Gastroesophageal sphincter (tissue), 4 donors: ENCODE measurements around the gene GPLD1. TPM values are rescaled to one million over a fixed set of nuclear protein-coding genes. Genes with fewer than 3 reads are reported as not detected.
A peak's percentile ranks its signal among the peaks of the same experiment; 100 is the strongest.

Source experiments
- ATAC-seq: fragments of 150-250 bp; one replicate; pipeline ENCODE4 v1.9.1; 2016; ENCODE audit warnings: mild to moderate bottlenecking, moderate library complexity
- H3K27ac ChIP-seq, 4 donors: fragments of 200-600 bp; sonication (generic) in 3 of 4; 1 replicate in 3 of 4; 2 replicates in 1 of 4; pipeline ENCODE4 v1.5.1; 2016 to 2019
- H3K27me3 ChIP-seq: fragments of 200-600 bp; sonication (generic); one replicate; pipeline ENCODE4 v1.5.1; 2019
- H3K36me3 ChIP-seq, 2 donors: fragments of 200-600 bp; sonication (generic); one replicate each; pipeline ENCODE4 v1.5.1; 2019; ENCODE audit warnings: control low read depth in 1 of 2
- H3K4me1 ChIP-seq, 3 donors: fragments of 200-600 bp; sonication (generic); 1 replicate in 2 of 3; 2 replicates in 1 of 3; pipeline ENCODE4 v1.5.1; 2016 to 2019; ENCODE audit warnings: control low read depth in 2 of 3
- H3K4me3 ChIP-seq, 2 donors: fragments of 200-600 bp; sonication (generic); one replicate each; pipeline ENCODE4 v1.5.1; 2019; ENCODE audit warnings: mild to moderate bottlenecking in 1 of 2, moderate library complexity in 1 of 2
- H3K9me3 ChIP-seq, 3 donors: fragments of 200-600 bp; sonication (generic); one replicate each; pipeline ENCODE4 v1.5.1; 2017 to 2019; ENCODE audit warnings: control low read depth in 2 of 3
- CTCF ChIP-seq, 4 experiments: fragments of 200-600 bp in 2 of 4; fragments of 450-650 bp in 2 of 4; sonication (generic) in 1 of 4; IDR thresholded peaks; one replicate each; pipeline ENCODE4 v1.5.1; 2017 to 2019; ENCODE audit warnings: antibody characterized with exemption in 4 of 4, mild to moderate bottlenecking in 2 of 4, moderate library complexity in 2 of 4
- EP300 ChIP-seq: sonication (generic); formaldehyde crosslinking; IDR thresholded peaks from one replicate; pipeline ENCODE4 v1.6.1; 2017; ENCODE audit warnings: antibody characterized with exemption, mild to moderate bottlenecking
- POLR2A ChIP-seq, 2 donors: fragments of 450-650 bp; IDR thresholded peaks; one replicate each; pipeline ENCODE4 v1.6.1; 2017; ENCODE audit warnings: antibody characterized with exemption in 2 of 2, mild to moderate bottlenecking in 2 of 2, moderate library complexity in 1 of 2
- POLR2AphosphoS5 ChIP-seq: sonication (generic); formaldehyde crosslinking; IDR thresholded peaks from one replicate; pipeline ENCODE4 v1.6.1; 2017; ENCODE audit warnings: antibody characterized with exemption
- WGBS, 2 donors: methylation state at CpG; one replicate each; pipeline ENCODE4 v1.1.5; 2018; ENCODE audit warnings: low coverage in 1 of 2; 5-methylcytosine and 5-hydroxymethylcytosine counted together
- total RNA-seq, 4 donors: library from RNA; depleted of rRNA; stranded (reverse); fragments of >200 nt; gene quantifications; one replicate each; pipeline ENCODE4 v1.1.0, GENCODE V29; 2016

GPLD1 gene
- total RNA-seq, 4 donors from 2014 or later = 3.8 to 7.8 (median 5.6) TPM

- Histone ChIP-seq H3K4me3 (no peak overlapping the region), H3K4me1 (peaks cover 0 to 16% (median 3%) of the 10 kb centered on the region in 3 donors), H3K36me3 (peaks cover 3 to 86% of the 10 kb centered on the region in 2 donors), H3K9me3 (no peaks in the 10 kb centered on the region), H3K27ac (no peak overlapping the region), H3K27me3 (no peaks in the 10 kb centered on the region)
- 78 to 91% methylated on average over 2 of the region's 2 CpGs for WGBS, 2 donors
- no peak for ATAC-seq
- TF ChIP-seq CTCF (IDR thresholded peaks at IDR 0.05) = no peak
- no peak for TF ChIP-seq POLR2A (IDR thresholded peaks at IDR 0.05)
- no peak for TF ChIP-seq POLR2AphosphoS5
- TF ChIP-seq EP300 = no peak
Observed at GRCh38 chr6:24408719-24409410, 80.5 kb downstream of the GPLD1 start.

DNA sequence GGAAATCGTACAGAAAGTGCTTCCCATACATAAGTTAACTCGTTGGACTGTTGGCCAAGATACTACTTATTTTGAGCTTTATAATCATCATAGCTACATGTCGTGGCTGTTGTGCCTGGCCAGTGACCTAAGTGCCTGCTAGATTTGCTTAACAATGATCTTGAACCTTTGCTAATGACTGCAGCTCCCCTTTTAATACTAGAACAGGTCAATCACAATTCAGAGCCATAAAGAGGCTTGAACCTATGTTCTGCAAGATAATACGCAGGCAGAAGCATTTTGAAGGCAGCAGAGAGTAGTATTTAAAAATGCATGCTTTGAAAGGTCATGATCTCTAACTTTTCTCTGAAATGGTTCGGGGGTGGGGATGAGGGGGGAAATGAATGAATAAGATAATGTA lies 84.1 kb downstream of the GPLD1 start:
- Histone ChIP-seq H3K27me3 (no peaks in the 10 kb centered on the region), H3K36me3 (peaks cover 3 to 53% of the 10 kb centered on the region in 2 donors), H3K9me3 (no peaks in the 10 kb centered on the region), H3K4me3 (no peak overlapping the region), H3K27ac (no peak overlapping the region), H3K4me1 (peaks cover 0 to 31% (median 3%) of the 10 kb centered on the region in 3 donors)
- TF ChIP-seq EP300 (no peak), POLR2A (IDR thresholded peaks at IDR 0.05) (no peak), CTCF (IDR thresholded peaks at IDR 0.05) (no peak), POLR2AphosphoS5 (no peak)
- ATAC-seq = no peak
- WGBS, 2 donors = 65 to 67% methylated on average over 4 of the region's 5 CpGs

DNA sequence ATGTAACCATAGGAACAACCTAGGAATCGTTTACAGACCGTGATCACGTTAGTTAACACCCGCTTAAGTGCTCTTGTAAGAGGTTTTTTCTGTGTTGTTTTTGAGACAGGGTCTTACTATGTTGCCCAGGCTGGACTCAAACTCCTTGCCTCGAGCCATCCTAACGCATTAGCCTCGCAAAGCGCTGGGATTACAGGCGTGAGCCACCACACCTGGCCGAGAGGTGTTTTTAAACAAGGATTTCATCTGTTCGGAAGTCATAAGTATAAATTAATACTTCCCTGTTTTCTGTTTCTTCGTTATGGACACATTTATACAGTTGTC lies 85.9 kb downstream of the GPLD1 start:
- Histone ChIP-seq H3K4me1 (peaks cover 0 to 31% (median 3%) of the 10 kb centered on the region in 3 donors), H3K36me3 (peaks cover 3 to 35% of the 10 kb centered on the region in 2 donors), H3K27me3 (peaks cover 13% of the 10 kb centered on the region), H3K4me3 (peak overlapping the region; percentile 61 to 65), H3K27ac (peak overlapping the region; percentile 12 to 89 (median 84)), H3K9me3 (no peaks in the 10 kb centered on the region)
- TF ChIP-seq CTCF (IDR thresholded peaks at IDR 0.05) (no peak), POLR2A (IDR thresholded peaks at IDR 0.05) (no peak), EP300 (no peak), POLR2AphosphoS5 (no peak)
- no peak for ATAC-seq
- 5 to 8% methylated on average over 5 to 7 of the region's 12 CpGs for WGBS, 2 donors

- Histone ChIP-seq H3K4me1 (peaks cover 0 to 31% (median 3%) of the 10 kb centered on the region in 3 donors), H3K27me3 (peaks cover 19% of the 10 kb centered on the region), H3K36me3 (peaks cover 3 to 30% of the 10 kb centered on the region in 2 donors), H3K4me3 (peak within 1 kb of the TSS; percentile 61 to 65), H3K9me3 (no peaks in the 10 kb centered on the region), H3K27ac (peak within 1 kb of the TSS; percentile 12 to 89 (median 84))
- TF ChIP-seq CTCF (IDR thresholded peaks at IDR 0.05) (no peak), EP300 (no peak), POLR2A (IDR thresholded peaks at IDR 0.05) (peak; percentile 31 to 45), POLR2AphosphoS5 (no peak)
- WGBS, 2 donors = 2% methylated on average over 9 of the region's 63 CpGs; no CpG with 5 or more reads in 1 of the 2 donors
- ATAC-seq = peak; percentile 93
Observed at GRCh38 chr6:24402697-24403500, 86.5 kb downstream of the GPLD1 start, which contains the start of gene MRS2. Gene MRS2 (plus strand): TSS chr6:24402936. CDS start chr6:24403047, 111 bp downstream.
